HepG2 (cell line): Measurements from ENCODE around the gene STKLD1.

Experiments
- BRCA1 ChIP-seq: sonication (generic); formaldehyde crosslinking; IDR thresholded peaks from 2 replicates; pipeline ENCODE4 v1.4.0; 2020; ENCODE audit warnings: missing genetic modification reagents
- CBX5 ChIP-seq: sonication (generic); formaldehyde crosslinking; IDR thresholded peaks from 2 replicates; pipeline ENCODE4 v1.4.0; 2020; ENCODE audit warnings: missing genetic modification reagents, borderline replicate concordance
- HCFC1 ChIP-seq: fragments of 150-350 bp; IDR thresholded peaks from 2 replicates; pipeline ENCODE4 v1.6.1; 2014; ENCODE audit warnings: low read depth, low read length
- MED13 ChIP-seq: sonication (generic); formaldehyde crosslinking; IDR thresholded peaks from 2 replicates; pipeline ENCODE4 v1.5.0; 2020; ENCODE audit warnings: missing genetic modification reagents
- RBM22 ChIP-seq: fragments of 200-400 bp; formaldehyde crosslinking; optimal IDR thresholded peaks from 2 replicates; pipeline ENCODE3; 2017; ENCODE audit warnings: mild to moderate bottlenecking, low read length, moderate library complexity
- TF ChIP-seq, protein P1 (sequence below): sonication (generic); formaldehyde crosslinking; IDR thresholded peaks from 2 replicates; pipeline ENCODE4 v1.5.0; 2020; ENCODE audit warnings: mild to moderate bottlenecking, missing genetic modification reagents, moderate library complexity

DNA sequence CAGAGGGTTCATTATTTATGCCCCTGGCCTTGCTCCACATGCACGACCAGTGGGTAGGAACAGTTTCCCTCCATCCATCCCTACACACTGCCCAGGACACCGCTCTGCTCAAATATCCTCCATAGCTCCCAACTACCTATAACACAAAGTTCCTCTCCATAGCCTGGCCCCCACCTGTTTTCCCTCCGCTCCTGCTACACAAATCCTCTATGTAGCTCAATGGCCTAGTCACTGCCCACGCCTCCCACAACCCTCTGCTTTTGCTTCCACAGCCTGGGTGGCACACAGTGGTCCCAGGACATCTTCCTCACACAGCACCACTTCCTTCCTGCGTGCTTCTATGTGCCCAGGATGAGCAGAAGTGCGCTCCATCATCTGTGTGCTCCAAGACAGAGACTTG is 21.2 kb downstream of the STKLD1 start:
- TF ChIP-seq CBX5 (no peak), RBM22 (no peak), HCFC1 (no peak), MED13 (CRISPR knock-in tag) (no peak), BRCA1 (no peak)
- TF ChIP-seq, protein P1, sequence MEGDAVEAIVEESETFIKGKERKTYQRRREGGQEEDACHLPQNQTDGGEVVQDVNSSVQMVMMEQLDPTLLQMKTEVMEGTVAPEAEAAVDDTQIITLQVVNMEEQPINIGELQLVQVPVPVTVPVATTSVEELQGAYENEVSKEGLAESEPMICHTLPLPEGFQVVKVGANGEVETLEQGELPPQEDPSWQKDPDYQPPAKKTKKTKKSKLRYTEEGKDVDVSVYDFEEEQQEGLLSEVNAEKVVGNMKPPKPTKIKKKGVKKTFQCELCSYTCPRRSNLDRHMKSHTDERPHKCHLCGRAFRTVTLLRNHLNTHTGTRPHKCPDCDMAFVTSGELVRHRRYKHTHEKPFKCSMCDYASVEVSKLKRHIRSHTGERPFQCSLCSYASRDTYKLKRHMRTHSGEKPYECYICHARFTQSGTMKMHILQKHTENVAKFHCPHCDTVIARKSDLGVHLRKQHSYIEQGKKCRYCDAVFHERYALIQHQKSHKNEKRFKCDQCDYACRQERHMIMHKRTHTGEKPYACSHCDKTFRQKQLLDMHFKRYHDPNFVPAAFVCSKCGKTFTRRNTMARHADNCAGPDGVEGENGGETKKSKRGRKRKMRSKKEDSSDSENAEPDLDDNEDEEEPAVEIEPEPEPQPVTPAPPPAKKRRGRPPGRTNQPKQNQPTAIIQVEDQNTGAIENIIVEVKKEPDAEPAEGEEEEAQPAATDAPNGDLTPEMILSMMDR (CRISPR knock-in tag) = no peak
